ENCODE measurements around the gene PSMA2.

DNA sequence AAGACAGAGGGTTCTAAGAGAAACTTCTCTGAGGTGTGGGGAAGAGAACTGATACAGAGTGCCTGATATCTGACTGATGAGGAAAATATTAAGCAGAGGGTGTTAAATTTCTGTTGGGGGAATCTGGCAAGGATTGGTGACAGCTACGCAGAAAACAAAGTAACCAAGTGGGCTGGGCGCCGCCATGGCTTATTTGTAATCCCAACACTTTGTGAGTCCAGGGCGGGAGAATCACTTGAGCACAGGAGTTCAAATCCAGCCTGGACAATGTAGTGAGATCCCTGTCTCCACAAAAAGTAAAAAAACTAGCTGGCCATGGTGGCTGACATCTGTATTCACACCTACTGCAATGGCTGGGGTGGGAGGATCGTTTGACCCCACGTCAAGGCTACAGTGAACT, 18.0 kb downstream of the PSMA2 start:
- TF ChIP-seq EZH2 (IDR thresholded peaks at IDR 0.05; ENCODE audit: insufficient read depth, poor library complexity, severe bottlenecking) (no peak), EZH2phosphoT487 (IDR thresholded peaks at IDR 0.05; ENCODE audit: insufficient read depth, low read depth) (no peak)
